ENCODE data around the gene COLEC11. TPM values are rescaled to one million over a fixed set of nuclear protein-coding genes. Genes with fewer than 3 reads are reported as not detected.

The COLEC11 gene
- total and polyA plus RNA-seq, 2 experiments from 2014 or later, result 21.5 to 22.6 TPM

DNA sequence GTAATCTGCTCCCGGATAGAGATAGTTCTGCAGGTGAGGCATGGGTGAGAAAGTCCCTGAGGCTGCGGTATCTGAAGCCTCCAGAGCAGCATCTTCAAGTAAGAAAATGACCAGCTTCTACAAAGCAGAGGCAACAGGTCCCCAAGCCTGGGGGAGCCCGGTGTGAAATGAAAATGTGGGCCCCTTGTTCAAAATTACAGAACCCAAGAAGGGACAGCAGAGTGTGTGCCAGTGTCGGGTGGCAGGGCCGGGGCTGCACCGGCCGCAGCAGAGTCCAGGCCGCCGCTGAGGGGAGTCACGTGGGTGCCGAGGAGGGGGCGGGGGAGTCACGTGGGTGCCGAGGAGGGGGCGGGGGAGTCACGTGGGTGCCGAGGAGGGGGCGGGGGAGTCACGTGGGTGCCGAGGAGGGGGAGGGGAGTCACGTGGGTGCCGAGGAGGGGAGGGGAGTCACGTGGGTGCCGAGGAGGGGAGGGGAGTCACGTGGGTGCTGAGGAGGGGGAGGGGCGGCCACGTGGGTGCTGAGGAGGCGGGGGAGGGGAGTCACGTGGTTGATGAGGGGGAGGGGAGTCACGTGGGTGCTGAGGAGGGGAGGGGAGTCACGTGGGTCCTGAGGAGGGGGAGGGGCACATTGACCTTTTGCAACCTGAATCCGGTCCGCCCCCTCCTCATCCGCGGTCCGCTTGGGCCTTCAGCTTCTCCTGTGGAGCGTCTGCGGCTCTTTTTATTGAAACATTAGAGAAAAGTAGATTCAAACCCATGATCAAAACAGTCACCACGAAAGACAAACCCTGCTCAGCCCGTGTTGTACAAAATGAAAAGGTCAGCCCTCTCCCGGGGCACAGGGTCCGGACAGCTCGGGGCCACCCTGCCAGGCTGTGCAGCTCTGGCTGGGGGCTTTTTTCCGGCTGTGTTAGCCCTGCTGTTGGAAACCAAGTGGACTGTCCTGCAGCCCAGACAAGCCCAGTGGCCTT is 10.4 kb downstream of the COLEC11 start:
- WGBS (ENCODE audit: low lambda C conversion rate, missing lambda C conversion rate), result 85% methylated on average over 13 of the region's 44 CpGs
- H3K9me2 ChIP-seq (replicated peaks; ENCODE audit: insufficient read depth), result no peaks in the 10 kb centered on the region

GRCh38 chr2:3606028-3606369 is 11.1 kb downstream of the COLEC11 start:
- Histone ChIP-seq H3K9me3 (ENCODE audit: low read depth) (no peaks in the 10 kb centered on the region), H3K36me3 (replicated peaks; ENCODE audit: insufficient read depth, low read depth) (no peaks in the 10 kb centered on the region), H2AFZ (no peak overlapping the region), H3K27me3 (no peaks in the 10 kb centered on the region), H3K4me1 (ENCODE audit: insufficient read depth) (no peaks in the 10 kb centered on the region), H3K9me2 (replicated peaks; ENCODE audit: insufficient read depth) (no peaks in the 10 kb centered on the region), H3K4me3 (no peak overlapping the region), H3K79me2 (no peaks in the 10 kb centered on the region), H4K20me1 (ENCODE audit: insufficient read depth, poor library complexity, severe bottlenecking) (no peaks in the 10 kb centered on the region), H3K27ac (no peak overlapping the region), H3K4me2 (no peak overlapping the region)
- DNase-seq (ENCODE audit: low spot score), result no peak
- 95% methylated on average over 11 of the region's 11 CpGs for WGBS (ENCODE audit: low lambda C conversion rate, missing lambda C conversion rate)
- TF ChIP-seq, protein P1, sequence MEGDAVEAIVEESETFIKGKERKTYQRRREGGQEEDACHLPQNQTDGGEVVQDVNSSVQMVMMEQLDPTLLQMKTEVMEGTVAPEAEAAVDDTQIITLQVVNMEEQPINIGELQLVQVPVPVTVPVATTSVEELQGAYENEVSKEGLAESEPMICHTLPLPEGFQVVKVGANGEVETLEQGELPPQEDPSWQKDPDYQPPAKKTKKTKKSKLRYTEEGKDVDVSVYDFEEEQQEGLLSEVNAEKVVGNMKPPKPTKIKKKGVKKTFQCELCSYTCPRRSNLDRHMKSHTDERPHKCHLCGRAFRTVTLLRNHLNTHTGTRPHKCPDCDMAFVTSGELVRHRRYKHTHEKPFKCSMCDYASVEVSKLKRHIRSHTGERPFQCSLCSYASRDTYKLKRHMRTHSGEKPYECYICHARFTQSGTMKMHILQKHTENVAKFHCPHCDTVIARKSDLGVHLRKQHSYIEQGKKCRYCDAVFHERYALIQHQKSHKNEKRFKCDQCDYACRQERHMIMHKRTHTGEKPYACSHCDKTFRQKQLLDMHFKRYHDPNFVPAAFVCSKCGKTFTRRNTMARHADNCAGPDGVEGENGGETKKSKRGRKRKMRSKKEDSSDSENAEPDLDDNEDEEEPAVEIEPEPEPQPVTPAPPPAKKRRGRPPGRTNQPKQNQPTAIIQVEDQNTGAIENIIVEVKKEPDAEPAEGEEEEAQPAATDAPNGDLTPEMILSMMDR (IDR thresholded peaks at IDR 0.05; ENCODE audit: poor library complexity), result no peak
- TF ChIP-seq EZH2 (IDR thresholded peaks at IDR 0.05; ENCODE audit: borderline replicate concordance) (no peak), EZH2phosphoT487 (IDR thresholded peaks at IDR 0.05; ENCODE audit: low read depth, severe bottlenecking, unreplicated experiment) (no peak)

More for the DNA sequence above, 10.4 kb downstream of the COLEC11 start:
- H3K4me3 ChIP-seq, result no peak overlapping the region
- no peak overlapping the region for H3K4me2 ChIP-seq
- no peak overlapping the region for H3K27ac ChIP-seq
- no peaks in the 10 kb centered on the region for H3K79me2 ChIP-seq
- H4K20me1 ChIP-seq (ENCODE audit: insufficient read depth, poor library complexity, severe bottlenecking), result no peaks in the 10 kb centered on the region
- TF ChIP-seq EZH2phosphoT487 (IDR thresholded peaks at IDR 0.05; ENCODE audit: low read depth, severe bottlenecking, unreplicated experiment) (no peak), EZH2 (IDR thresholded peaks at IDR 0.05; ENCODE audit: borderline replicate concordance) (no peak)
- TF ChIP-seq, protein P1 (IDR thresholded peaks at IDR 0.05; ENCODE audit: poor library complexity), result no peak
- no peaks in the 10 kb centered on the region for H3K9me3 ChIP-seq (ENCODE audit: low read depth)
- DNase-seq (ENCODE audit: low spot score), result no peak
- no peaks in the 10 kb centered on the region for H3K36me3 ChIP-seq (replicated peaks; ENCODE audit: insufficient read depth, low read depth)
- H3K4me1 ChIP-seq (ENCODE audit: insufficient read depth), result no peaks in the 10 kb centered on the region
- no peak overlapping the region for H2AFZ ChIP-seq
- no peaks in the 10 kb centered on the region for H3K27me3 ChIP-seq

- no peak for TF ChIP-seq EZH2 (IDR thresholded peaks at IDR 0.05; ENCODE audit: borderline replicate concordance)
- TF ChIP-seq EZH2phosphoT487 (IDR thresholded peaks at IDR 0.05; ENCODE audit: low read depth, severe bottlenecking, unreplicated experiment), result no peak
- TF ChIP-seq, protein P1 (IDR thresholded peaks at IDR 0.05; ENCODE audit: poor library complexity), result no peak
- Histone ChIP-seq H3K9me2 (replicated peaks; ENCODE audit: insufficient read depth) (no peaks in the 10 kb centered on the region), H3K4me3 (no peak overlapping the region), H3K9me3 (ENCODE audit: low read depth) (no peaks in the 10 kb centered on the region), H3K4me1 (ENCODE audit: insufficient read depth) (no peaks in the 10 kb centered on the region), H4K20me1 (ENCODE audit: insufficient read depth, poor library complexity, severe bottlenecking) (no peaks in the 10 kb centered on the region), H3K27ac (no peak overlapping the region), H3K27me3 (no peaks in the 10 kb centered on the region), H3K36me3 (replicated peaks; ENCODE audit: insufficient read depth, low read depth) (no peaks in the 10 kb centered on the region), H2AFZ (no peak overlapping the region), H3K4me2 (no peak overlapping the region), H3K79me2 (no peaks in the 10 kb centered on the region)
- no peak for DNase-seq (ENCODE audit: low spot score)
- WGBS (ENCODE audit: low lambda C conversion rate, missing lambda C conversion rate), result 88% methylated on average over 37 of the region's 37 CpGs
These were observed 11.7 kb downstream of the COLEC11 start for GRCh38 chr2:3606370-3607201.

Measured in hepatocyte (in vitro differentiated cells).